Activated CD8-positive, alpha-beta memory T cell treated with anti-CD3 and anti-CD28 coated beads, Interleukin-2, amount 50 U/mL, for 4 hours (primary cell): ENCODE results near the gene RDH16.

Source experiments
- DNase-seq: peaks from one replicate; pipeline ENCODE4 v3.0.0-alpha.2; 2020

RDH16 gene

GRCh38 chr12:56957229-56958052 lies at the start of gene RDH16:
Gene RDH16 (minus strand): TSS chr12:56957608. CDS start chr12:56957462, 146 bp downstream.
- DNase-seq: no peak

DNA sequence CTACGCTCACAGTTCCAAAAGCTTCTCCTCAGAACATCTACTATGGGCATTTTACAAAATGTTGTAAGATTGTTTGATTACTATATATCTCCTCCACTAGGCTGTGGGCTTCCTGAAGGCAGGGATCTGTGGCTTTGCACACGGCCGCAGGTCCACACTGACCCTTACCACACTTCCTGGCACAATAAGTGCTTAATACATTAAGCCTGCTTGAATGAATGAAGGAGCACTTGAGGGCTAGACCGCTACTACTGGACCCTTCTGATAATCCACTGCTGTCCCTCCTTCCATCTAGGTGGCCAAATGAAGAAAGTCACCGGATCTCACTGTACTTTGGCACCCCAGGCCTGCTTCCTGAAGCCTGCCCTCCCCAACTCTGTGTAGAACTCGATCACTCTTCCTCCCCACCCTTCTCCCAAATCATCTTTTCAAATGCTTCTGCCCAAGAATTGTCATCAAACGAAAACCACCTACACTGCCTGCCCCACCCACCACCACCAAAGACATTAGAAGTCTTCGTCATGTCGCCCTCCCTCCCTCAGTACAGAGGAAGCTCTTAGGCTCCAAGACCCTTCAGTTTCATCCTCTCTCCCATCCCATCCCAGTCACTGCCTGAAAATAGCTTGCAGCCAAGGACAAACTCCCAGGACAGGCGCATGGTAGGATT lies 49.5 kb upstream of the RDH16 start:
- peak; percentile 35 for DNase-seq

DNA sequence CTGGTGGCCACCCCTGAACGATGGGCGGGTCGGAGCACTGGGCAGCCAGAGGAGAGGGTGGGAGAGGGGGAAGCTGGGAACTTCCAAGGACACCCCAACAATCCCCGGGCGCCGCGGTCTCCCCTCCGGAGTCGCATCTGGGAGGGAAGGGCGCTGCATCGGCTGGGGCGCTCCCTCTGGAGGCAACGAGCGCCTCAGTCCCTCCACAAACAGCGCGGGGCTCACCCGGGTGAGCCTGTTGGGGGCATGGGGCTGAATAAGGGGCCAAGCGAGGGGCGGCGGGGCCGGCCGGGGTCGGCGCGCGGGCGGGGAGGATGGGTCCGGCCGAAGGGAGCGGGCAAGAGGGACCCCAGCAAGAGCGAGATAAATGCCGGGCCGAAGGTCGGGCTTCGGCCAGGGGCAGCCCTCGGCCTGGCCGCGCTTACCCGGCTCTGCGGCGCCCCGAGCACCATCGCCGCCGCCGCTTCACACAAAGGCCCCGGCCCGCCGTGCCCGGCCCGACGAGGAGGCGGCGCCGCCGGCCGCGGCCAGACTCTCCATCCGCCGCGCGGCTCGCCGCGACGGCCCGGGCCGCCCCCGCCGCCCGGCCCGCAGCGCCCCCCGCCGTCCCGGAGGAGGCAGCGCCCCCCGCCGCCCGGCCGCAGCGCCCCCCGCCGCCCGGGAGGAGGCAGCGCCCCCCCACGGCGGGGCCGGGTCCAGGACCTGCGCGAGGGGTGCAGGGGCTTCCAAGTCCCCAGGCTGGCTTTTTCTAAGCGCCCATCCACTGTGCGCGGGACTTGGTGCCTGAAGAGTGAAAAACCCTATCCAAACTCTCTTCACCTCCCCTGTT lies 48.8 kb upstream of the RDH16 start, which contains the start of gene ZBTB39:
TSS of gene ZBTB39 (minus strand) at position 567 of the 829 bp plus-strand sequence. CDS start 1,629 bp downstream, outside the sequence.
- DNase-seq: peak; percentile 70

DNA sequence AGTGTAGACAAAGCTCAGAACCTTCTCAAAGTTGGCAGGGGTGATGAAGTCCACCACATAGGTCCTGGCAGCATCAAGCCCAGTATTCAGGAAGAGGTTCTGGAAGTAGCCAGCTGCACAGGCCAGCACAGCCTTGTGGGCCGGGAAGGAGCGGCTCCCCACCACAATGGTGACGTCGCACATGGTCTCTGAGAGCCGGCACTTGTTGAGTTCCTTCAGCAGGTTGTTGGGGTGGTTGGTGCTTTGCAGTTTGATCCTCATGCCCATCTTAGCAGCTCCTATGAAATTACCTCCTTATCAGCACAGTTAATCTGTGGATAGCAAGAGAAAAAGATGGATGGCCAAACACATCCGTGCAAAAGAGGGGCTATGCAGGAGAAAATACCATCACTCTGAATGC lies 47.2 kb upstream of the RDH16 start:
- DNase-seq: no peak

DNA sequence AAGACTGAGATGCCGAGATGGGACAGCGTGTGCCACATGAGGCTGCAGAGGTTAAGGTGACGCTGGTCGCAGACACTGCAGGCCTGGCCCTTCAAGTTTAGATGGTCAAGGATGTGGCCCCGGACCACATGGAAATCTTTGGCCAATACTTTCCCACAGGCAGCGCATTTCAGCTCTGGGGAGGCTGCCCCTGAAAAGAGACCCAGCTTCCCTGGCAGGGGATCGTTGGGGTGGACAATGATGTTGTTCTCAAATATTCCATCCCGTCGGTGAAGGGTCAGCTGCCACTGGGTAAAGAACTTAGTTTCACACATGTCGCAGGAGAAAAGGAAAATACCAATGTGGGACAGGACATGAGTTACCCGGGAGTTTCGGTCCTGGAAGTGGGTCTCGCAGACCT lies 46.0 kb upstream of the RDH16 start:
- DNase-seq: no peak

- peak; percentile 74 for DNase-seq
Observed at GRCh38 chr12:57001448-57001906, 44.1 kb upstream of the RDH16 start.

DNA sequence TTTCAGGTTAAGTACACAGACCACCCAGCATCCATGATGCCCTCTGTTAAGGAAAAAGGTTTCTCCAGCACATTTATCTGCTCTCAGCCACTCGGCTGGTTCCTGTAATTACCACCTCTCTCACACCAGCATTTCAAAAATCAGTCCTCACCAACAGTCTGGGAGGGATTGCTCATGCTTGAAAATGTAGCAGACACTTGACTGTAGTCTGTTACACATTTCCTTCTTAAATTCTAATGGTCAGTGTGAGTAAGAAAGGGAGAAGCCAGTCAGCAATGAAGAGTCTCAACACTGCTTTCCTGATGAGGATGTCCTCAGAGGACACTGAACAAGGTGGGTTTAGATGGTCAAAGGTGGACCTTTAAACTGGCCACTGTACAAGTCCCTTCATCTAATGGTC lies 43.0 kb upstream of the RDH16 start:
- DNase-seq: no peak

GRCh38 chr12:56999456-56999855 lies 42.0 kb upstream of the RDH16 start:
- no peak for DNase-seq

DNA sequence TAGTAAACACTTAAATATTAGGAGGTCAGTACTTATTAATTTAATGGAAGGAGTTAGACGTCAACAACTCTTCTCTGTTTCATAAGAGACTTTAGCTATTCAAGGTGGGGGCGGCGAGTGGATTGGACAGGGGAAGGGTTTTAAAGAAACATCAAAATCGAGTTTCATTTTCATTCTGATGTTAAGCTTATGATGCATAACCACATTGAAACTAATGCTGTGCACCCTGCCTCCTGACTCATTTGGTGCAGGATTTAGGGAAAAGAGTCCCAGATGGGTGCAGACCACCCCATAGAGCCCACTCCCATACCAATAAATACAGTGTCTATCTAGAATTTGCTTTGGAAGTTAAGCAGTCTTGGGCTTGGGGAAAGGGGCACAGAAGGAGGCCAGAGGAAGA lies 41.6 kb upstream of the RDH16 start:
- DNase-seq: no peak

DNA sequence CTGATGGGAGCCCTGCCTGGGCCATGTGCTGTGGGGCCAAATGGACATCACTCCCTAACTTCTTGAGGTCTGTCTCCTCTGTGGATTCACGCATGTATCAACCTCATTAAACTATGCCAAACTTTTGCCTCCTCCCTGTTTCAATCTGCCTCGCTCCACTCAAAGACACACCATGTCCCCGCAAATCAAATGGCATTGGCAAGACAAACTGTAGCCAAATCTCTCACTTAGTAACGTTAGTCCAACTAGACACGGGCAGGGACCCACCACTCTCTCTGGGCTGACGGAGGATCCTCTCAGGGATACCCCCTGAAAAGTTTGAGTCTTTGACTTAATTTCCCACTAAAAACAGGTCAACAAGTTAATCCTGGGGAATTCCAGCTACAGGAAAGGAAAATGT lies 40.9 kb upstream of the RDH16 start:
- no peak for DNase-seq

DNA sequence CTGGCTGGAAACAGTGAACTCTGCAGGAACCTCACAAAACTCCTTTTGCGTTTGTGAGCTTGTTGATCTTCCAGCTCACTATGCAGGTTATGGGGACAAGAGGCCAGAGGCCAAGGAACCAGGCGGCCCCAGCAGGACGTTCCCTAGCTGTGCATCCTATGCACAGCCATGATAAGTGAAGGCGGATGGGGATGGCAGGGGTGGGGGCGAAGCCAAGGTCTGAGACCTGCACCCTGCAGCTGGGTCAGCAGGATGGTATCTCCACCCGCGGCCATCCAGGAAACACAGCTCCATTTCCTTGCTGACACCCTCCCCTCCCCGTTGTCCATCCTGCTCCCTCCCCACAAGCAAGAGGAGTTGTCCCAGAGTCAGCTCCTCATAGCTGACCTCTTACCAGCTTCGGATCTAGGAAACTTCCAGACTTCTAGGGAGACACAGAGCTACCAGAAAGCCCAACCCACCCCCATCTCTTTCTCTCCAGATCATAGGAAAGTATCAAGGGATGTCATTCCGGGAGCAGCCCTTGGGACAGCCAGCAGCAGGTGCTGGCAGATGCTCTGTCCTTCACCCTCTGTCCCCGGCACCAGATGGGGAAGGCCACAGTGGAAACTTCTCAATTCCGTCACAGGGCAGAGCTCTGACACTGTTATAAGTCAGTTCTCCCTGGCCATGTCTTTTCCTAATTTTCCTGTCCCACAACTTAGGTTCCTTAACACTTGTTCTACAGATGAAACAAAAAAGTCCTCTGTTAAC lies 39.6 kb upstream of the RDH16 start:
- no peak for DNase-seq

GRCh38 chr12:56995930-56996496 lies 38.6 kb upstream of the RDH16 start:
- no peak for DNase-seq

- no peak for DNase-seq
Observed at GRCh38 chr12:56995201-56995929, 38.0 kb upstream of the RDH16 start.

- no peak for DNase-seq
Observed at GRCh38 chr12:56994231-56994746, 36.9 kb upstream of the RDH16 start.

GRCh38 chr12:56993346-56993745 lies 35.9 kb upstream of the RDH16 start:
- DNase-seq: no peak

GRCh38 chr12:56991319-56992246 lies 34.2 kb upstream of the RDH16 start:
- DNase-seq: no peak

GRCh38 chr12:56990648-56991318 lies 33.4 kb upstream of the RDH16 start:
- DNase-seq: no peak

DNA sequence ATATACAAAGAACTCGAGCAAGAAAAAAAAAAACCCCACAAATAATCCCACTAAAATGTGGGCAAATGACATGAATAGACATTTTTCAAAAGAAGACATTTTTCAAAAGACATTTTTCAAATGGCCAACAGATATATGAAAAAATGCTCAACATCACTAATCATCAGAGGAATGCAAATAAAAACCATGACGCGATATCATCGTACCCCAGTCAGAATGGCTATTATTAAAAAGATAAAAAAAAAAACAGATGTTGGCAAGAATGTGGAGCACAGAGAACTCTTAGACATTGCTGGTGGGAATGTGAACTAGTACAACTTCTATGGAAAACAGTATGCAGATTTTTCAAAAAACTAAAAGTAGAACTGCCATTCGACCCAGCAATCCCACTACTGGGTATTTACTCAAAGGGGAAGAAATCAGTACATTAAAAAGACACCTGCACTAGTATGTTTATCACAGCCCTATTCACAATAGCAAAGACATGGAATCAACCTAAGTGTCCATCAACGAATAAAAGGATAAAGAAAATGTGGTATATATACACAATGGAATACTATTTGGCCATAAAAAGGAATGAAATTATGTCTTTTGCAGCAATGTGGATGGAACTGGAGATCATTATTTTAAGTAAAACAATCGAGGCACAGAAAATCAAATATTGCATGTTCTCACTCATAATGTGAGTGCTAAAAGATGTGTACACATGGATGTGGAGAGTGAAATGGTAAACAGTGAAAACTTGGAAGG lies 32.6 kb upstream of the RDH16 start:
- no peak for DNase-seq
